Measurements from ENCODE around the gene SYVN1. TPM values are rescaled to one million over a fixed set of nuclear protein-coding genes. Genes with fewer than 3 reads are reported as not detected.

The SYVN1 gene
- total RNA-seq, 1 donor from 2014 or later: 13.0 TPM

DNA sequence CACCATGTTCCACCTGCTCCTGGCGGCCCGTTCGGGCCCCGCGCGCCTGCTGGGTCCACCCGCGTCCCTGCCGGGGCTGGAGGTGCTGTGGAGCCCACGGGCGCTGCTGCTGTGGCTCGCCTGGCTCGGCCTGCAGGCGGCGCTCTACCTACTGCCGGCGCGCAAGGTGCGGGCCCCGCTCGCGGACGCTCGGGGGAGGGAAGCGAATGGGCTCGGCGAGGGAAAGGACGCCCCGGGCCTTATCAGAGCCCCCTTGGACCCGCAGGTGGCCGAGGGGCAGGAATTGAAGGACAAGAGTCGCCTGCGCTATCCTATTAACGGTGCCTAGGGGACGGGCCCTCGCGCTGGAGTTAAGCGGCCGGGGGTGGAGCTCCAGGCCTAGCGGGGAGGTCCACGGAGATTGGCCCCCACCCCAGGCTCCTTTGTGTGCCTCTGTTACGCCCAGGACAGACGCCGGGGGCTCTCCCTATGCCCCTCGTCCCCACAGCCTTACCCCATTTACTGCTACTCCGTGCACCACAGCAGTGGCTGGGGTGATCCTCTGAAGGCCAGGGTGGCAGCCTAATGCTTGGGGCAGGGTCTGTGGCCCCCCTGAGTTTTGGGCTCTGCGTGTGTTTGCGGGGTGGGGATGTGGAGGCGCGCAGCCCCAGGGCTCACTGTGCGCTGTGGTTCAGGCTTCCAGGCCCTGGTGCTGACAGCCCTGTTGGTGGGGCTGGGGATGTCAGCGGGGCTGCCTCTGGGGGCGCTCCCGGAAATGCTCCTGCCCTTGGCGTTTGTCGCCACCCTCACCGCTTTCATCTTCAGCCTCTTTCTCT is 21.6 kb downstream of the SYVN1 start:
- DNase-seq (ENCODE audit: low spot score): no peak

- peak; percentile 92 for DNase-seq (ENCODE audit: low spot score)
Measured at GRCh38 chr11:65111744-65112545, 22.4 kb downstream of the SYVN1 start, which contains the start of gene TM7SF2. Gene TM7SF2 (plus strand): TSS chr11:65111872. CDS start chr11:65112016, 144 bp downstream.

- DNase-seq (ENCODE audit: low spot score): no peak
Measured at GRCh38 chr11:65111159-65111743, 23.1 kb downstream of the SYVN1 start.

GRCh38 chr11:65110354-65110861 is 23.9 kb downstream of the SYVN1 start:
- DNase-seq (ENCODE audit: low spot score): peak; percentile 82

GRCh38 chr11:65109231-65110198 is 24.8 kb downstream of the SYVN1 start:
- DNase-seq (ENCODE audit: low spot score): no peak

DNA sequence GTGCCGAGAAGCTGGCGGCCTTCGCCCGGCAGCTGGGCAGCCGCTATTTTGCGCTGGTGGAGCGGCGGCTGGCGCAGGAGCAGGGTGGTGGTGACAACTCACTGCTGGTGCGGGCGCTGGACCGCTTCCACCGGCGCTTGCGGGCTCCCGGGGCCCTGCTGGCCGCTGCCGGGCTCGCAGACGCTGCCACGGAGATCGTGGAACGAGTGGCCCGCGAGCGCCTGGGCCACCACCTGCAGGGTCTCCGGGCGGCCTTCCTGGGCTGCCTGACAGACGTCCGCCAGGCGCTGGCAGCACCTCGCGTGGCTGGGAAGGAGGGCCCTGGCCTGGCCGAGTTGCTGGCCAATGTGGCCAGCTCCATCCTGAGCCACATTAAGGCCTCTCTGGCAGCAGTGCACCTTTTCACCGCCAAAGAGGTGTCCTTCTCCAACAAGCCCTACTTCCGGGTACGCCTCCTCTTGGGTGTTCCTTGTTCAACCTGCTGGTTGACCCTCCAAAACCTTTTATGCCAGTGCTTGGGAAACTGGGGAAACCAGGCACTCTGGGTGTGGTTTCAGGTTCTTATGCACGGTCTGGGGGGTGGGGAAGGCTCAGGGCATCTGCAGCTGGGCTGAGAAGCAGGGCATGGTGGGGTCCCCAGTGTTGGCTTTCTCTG is 25.7 kb downstream of the SYVN1 start:
- no peak for DNase-seq (ENCODE audit: low spot score)

DNA sequence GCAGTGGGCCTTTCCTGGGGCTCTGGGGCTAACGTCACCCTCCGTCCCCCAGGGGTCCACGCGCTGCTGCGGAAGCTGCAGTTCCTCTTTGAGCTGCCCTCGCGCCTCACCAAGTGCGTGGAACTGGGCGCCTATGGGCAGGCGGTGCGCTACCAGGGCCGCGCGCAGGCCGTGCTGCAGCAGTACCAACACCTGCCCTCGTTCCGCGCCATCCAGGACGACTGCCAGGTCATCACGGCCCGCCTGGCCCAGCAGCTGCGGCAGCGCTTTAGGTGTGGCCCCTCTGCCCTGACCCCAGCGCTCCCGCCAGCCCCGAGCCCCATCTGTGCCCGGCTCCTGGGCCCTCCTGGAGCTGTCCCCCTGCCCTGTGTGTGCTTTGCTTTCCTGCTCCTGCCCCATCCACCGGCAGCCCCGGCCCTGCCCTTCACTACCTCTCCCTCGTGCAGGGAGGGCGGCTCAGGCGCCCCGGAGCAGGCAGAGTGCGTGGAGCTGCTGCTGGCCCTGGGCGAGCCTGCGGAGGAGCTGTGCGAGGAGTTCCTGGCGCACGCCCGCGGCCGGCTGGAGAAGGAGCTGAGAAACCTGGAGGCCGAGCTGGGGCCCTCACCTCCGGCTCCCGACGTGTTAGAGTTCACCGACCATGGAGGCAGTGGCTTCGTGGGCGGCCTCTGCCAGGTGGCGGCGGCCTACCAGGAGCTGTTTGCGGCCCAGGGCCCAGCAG is 26.4 kb downstream of the SYVN1 start:
- DNase-seq (ENCODE audit: low spot score): no peak

GRCh38 chr11:65107078-65107477 is 27.2 kb downstream of the SYVN1 start:
- no peak for DNase-seq (ENCODE audit: low spot score)

DNA sequence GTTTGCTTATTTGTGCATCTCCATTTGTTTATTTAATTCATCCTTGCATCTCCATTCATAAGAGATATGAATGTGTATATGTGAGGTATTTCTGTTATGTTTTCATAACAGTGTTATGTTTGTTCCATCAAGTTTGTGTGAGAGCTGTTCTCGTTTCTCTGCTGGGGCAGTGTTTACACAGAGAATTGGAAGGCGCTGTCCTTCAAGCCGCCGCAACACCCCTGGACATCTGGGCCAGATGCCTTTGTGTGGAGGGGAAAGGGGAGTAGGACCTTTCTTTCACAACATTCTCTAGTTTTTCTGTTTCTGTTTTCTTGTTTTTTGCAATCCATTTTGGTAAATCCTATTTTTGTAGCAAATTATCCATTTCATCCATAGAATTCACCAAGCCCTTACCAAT is 29.7 kb downstream of the SYVN1 start:
- no peak for DNase-seq (ENCODE audit: low spot score)

DNA sequence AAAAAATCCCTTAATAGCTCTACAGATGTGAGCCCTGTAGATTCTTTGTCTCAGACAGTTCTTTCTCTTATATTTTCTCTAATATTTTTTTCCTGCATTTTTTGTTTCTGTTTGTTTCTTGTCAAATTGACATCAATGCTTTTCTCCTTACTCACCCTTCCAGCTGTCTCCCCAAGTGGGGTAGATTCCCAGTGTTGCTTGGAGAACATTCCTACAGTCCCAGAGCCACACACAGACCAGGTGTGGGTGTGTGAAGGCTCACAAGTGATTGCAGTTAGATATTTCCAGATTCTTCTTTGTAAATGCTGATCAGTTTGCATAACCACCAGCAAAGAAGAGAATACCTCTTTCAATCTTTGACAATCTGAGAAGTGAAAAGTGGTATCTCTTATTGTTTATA is 30.8 kb downstream of the SYVN1 start:
- DNase-seq (ENCODE audit: low spot score): no peak

DNA sequence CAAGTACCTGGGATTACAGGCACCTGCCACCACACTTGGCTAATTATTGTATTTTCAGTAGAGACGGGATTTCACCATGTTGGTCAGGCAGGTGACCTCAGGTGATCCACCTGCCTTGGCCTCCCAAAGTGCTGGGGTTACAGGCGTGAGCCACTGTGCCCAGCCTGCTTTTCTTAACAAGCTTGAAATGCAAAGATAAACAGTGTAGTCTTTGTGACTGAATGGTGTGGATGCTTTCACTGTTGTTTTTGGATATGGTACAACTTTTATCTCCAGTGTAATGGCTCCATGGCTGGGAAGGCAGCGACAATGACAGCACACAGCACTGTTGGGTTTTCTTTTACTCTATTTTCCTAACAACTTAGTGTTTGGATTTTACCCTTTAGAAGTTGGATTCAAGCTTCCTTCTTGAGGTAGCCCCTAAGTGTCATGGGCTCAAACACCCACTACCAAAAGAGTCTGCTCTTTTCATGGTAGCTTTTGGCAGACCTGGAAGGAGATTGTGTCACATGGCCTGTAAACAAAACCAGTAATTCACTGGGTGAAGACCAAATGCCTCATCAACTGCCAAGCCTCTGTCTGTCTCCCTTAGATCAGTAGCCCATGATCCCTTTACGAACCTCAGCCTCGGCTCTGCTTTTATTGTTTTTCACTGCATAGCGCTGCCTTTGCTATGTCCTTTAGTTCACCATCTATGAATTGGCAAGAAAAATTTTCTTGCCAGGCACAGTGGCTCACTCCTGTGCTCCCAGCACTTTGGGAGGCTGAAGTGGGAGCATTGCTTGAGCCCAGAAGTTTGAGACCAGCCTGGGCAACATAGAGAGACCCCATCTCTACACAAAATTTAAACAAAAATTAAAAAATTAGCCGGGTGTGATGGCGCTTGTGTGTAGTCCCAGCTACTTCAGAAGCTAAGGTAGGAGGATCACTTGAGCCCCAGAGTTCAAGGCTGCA is 31.9 kb downstream of the SYVN1 start:
- DNase-seq (ENCODE audit: low spot score): no peak

DNA sequence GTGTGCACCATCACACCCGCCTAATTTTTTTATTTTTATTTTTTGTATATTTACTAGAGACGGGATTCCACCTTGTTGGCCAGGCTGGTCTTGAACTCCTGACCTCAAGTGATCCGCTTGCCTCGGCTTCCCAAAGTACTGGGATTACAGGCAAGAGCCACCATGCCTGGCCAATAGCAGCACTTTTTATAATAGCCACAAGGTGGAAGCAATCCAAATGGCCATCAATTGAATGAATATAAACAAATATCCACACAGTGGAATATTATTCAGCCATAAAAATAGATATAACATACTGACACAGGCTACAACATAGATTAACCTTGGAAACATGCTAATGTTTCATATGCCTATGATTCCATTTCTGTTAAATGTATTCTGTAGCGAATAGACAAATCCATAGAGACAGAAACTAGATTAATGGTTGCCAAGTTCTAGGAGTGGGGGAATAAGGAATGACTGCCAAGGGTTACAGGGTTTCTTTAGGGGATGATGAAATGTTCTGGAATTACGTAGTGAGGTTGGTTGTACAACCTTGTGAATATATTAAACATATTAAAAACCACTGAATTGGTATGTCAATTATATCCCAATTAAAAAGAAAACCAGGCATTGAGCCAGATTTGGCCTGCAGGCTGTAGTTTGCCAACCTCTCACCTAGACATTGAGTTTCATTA is 33.5 kb downstream of the SYVN1 start:
- no peak for DNase-seq (ENCODE audit: low spot score)

DNA sequence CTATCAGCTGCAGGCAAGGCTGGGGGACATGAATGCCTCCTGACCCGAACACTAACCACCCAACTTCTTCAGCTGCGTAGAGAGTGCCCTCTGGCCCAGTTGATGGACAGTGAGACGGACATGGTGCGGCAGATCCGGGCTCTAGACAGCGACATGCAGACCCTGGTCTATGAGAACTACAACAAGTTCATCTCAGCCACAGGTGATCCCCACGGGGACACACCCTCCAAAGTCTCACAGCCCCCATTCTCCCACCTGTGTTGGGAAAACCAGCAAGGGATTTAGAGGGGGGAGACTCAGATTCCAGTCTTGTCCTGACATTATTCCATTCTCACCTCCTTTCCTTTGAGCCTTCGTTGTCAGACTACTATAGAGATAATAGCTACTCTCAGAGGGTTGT is 37.4 kb downstream of the SYVN1 start:
- DNase-seq (ENCODE audit: low spot score): no peak

DNA sequence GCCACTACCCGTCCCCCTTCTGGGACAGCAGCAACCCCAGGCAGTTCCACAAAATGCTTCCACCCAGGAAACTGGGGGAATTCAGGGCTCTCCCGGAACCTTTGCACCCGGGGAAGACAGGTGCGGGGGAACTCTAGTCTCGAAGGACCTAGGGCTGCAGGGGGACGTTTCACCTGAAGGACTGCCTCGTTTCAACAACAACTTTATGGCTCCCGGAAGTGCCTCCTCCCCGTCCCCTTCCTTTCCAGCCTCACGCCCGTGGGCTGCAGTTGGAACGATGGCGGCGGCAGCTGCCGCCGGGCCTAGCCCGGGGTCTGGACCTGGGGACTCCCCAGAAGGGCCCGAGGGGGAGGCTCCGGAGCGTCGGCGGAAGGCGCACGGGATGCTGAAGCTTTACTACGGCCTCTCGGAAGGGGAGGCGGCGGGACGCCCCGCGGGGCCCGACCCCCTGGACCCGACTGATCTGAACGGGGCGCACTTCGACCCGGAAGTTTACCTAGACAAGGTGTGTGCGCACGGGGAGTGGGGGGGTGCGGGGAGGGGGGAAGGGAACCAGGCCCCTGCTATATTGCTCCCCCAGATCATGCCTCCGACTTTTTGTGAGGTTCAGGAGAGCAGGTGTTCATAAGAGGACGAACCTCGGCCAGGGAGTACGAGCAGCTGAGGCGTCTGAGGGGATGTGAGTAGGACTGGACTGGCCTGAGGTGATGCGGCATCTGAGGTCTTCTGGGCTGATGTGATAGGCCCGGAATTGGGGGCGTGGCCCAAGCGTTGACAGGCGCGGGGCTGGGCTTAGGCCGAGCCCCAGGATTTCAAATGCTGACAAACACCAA is 38.1 kb downstream of the SYVN1 start, which contains the start of gene VPS51:
TSS of gene VPS51 (plus strand) at position 241 of the 833 bp plus-strand sequence. CDS start at position 278, 37 bp downstream.
- peak; percentile 92 for DNase-seq (ENCODE audit: low spot score)

GRCh38 chr11:65095427-65095826 is 38.9 kb downstream of the SYVN1 start:
- no peak for DNase-seq (ENCODE audit: low spot score)

DNA sequence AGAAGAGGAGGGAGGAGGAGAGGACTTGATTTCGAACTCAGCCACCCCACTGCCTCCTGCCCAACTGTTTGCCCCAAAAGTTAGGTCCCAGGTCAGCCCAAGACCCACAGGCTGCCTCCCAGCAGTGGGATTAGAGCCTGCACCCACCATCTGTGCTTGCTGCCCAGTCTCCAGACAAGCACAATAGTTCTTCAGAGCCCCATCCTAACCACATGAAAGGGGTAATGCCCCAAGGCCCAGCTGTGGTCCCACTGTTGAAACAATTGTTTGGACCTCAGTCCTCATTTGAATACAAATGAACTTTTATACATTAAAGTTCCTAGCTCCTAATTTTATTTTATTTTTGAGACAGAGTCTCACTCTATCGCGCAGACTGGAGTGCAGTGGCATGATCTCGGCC is 43.7 kb downstream of the SYVN1 start:
- no peak for DNase-seq (ENCODE audit: low spot score)

GRCh38 chr11:65089621-65090020 is 44.7 kb downstream of the SYVN1 start:
- no peak for DNase-seq (ENCODE audit: low spot score)

Data from umbilical cord (tissue), 2 donors.